Endothelial cell of umbilical vein (primary cell): ENCODE data around the gene SCAF1.

Experiments
- EZH2 ChIP-seq: IDR thresholded peaks from 2 replicates; pipeline ENCODE4 v1.6.1; 2012; ENCODE audit warnings: borderline replicate concordance, low read depth, mild to moderate bottlenecking, moderate library complexity, low read length, inconsistent platforms; ENCODE audit not compliant: severe bottlenecking
- MYC ChIP-seq: IDR thresholded peaks from one replicate; pipeline ENCODE4 v1.6.1; 2011; ENCODE audit warnings: mild to moderate bottlenecking, low read depth, low read length
- POLR2A ChIP-seq: IDR thresholded peaks from 2 replicates; pipeline ENCODE4 v1.6.1; 2012; ENCODE audit warnings: low read depth, mild to moderate bottlenecking, control low read depth, low read length
- TF ChIP-seq, protein P1 (sequence below), 2 donors: IDR thresholded peaks; 1 replicate in 1 of 2; 2 replicates in 1 of 2; pipeline ENCODE4 v1.5.1; 2011; ENCODE audit warnings: low read length in 2 of 2, mild to moderate bottlenecking in 2 of 2, moderate library complexity in 2 of 2, control low read depth in 1 of 2, inconsistent platforms in 1 of 2, low read depth in 1 of 2; ENCODE audit not compliant: insufficient read depth in 1 of 2; ENCODE audit errors: extremely low read depth in 1 of 2

DNA sequence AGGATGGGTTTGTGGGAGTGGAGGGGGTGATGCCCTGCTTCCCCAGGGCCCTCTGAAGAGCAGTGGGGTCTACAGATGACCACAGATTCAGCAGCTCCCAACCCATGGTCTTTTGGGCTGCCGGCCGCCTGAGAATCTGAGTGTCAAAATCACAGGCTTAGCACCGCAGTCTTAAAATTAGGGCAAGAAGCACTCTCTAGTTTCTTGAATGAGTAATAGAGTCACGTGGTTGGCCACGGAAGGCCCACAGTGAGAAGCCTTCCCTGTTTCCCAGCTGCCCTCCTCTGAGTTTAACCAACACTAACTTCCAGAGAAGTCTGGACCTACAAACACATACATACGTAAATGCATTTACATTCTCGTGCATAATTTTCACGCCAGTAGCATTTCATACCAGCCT, 40.3 kb downstream of the SCAF1 start:
- TF ChIP-seq, protein P1, sequence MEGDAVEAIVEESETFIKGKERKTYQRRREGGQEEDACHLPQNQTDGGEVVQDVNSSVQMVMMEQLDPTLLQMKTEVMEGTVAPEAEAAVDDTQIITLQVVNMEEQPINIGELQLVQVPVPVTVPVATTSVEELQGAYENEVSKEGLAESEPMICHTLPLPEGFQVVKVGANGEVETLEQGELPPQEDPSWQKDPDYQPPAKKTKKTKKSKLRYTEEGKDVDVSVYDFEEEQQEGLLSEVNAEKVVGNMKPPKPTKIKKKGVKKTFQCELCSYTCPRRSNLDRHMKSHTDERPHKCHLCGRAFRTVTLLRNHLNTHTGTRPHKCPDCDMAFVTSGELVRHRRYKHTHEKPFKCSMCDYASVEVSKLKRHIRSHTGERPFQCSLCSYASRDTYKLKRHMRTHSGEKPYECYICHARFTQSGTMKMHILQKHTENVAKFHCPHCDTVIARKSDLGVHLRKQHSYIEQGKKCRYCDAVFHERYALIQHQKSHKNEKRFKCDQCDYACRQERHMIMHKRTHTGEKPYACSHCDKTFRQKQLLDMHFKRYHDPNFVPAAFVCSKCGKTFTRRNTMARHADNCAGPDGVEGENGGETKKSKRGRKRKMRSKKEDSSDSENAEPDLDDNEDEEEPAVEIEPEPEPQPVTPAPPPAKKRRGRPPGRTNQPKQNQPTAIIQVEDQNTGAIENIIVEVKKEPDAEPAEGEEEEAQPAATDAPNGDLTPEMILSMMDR (IDR thresholded peaks at IDR 0.05; ENCODE audit: extremely low read depth in 1 of 2, insufficient read depth in 1 of 2, low read depth in 1 of 2, low read length in 2 of 2) = no peak
- TF ChIP-seq EZH2 (no peak), MYC (no peak), POLR2A (no peak)
